HEK293 (cell line): Measurements from ENCODE around the gene DDC.

ENCODE experiments used
- CTCF ChIA-PET: fragments of 350-600 bp; formaldehyde crosslinking; extraction: SDS; loops from one replicate; lab custom pipeline; 2021; ENCODE audit warnings: antibody characterized with exemption; lab: Yijun Ruan, JAX
- POLR2A ChIA-PET: fragments of 300-600 bp; formaldehyde crosslinking; extraction: SDS; loops from one replicate; lab custom pipeline; 2020; ENCODE audit warnings: antibody characterized with exemption, inconsistent platforms; lab: Yijun Ruan, JAX
- H3K27ac ChIP-seq: fragments of 200-500 bp; sonication (Bioruptor generic); 2 replicates; pipeline ENCODE4 v1.5.1; 2014; ENCODE audit warnings: low read depth, low read length, control low read depth, inconsistent platforms; ENCODE audit errors: extremely low read depth
- H3K36me3 ChIP-seq, 2 experiments: fragments of 200-500 bp in 1 of 2; sonication (Bioruptor generic) in 1 of 2; 1 replicate in 1 of 2; 2 replicates in 1 of 2; pipeline ENCODE4 v1.5.1; 2014 to 2017; ENCODE audit warnings: inconsistent platforms in 2 of 2, low read length in 2 of 2; ENCODE audit not compliant: control insufficient read depth in 2 of 2, insufficient read depth in 1 of 2
- H3K4me1 ChIP-seq: fragments of 200-500 bp; sonication (Bioruptor generic); 2 replicates; pipeline ENCODE4 v1.5.1; 2014; ENCODE audit warnings: mild to moderate bottlenecking, low read length, inconsistent platforms; ENCODE audit not compliant: control insufficient read depth, insufficient read depth
- H3K4me3 ChIP-seq: 2 replicates; pipeline ENCODE4 v1.5.1; 2011; ENCODE audit warnings: low read depth, mild to moderate bottlenecking, control low read depth, low read length, moderate library complexity
- H3K9me3 ChIP-seq: fragments of 200-500 bp; sonication (Bioruptor generic); 2 replicates; pipeline ENCODE4 v1.5.1; 2014; ENCODE audit warnings: low read depth, low read length, inconsistent platforms; ENCODE audit not compliant: control insufficient read depth, insufficient read depth
- CTCF ChIP-seq: fragments of 450-650 bp; formaldehyde crosslinking; IDR thresholded peaks from 2 replicates; pipeline ENCODE4 v1.5.1; 2016; ENCODE audit warnings: missing biosample characterization, missing genetic modification characterization
- OSR2 ChIP-seq: fragments of 450-650 bp; formaldehyde crosslinking; IDR thresholded peaks from 2 replicates; pipeline ENCODE4 v1.5.1; 2016; ENCODE audit warnings: missing biosample characterization, missing genetic modification characterization
- PATZ1 ChIP-seq: fragments of 450-650 bp; formaldehyde crosslinking; IDR thresholded peaks from 2 replicates; pipeline ENCODE4 v1.5.1; 2016; ENCODE audit warnings: missing biosample characterization, missing genetic modification characterization
- TSHZ1 ChIP-seq: fragments of 450-650 bp; formaldehyde crosslinking; IDR thresholded peaks from 2 replicates; pipeline ENCODE4 v1.5.1; 2016; ENCODE audit warnings: missing biosample characterization, missing genetic modification characterization, borderline replicate concordance
- ZNF114 ChIP-seq: fragments of 450-650 bp; formaldehyde crosslinking; IDR thresholded peaks from 2 replicates; pipeline ENCODE4 v1.5.0; 2017; ENCODE audit warnings: missing biosample characterization, missing genetic modification characterization
- ZNF2 ChIP-seq: fragments of 450-650 bp; formaldehyde crosslinking; IDR thresholded peaks from 2 replicates; pipeline ENCODE4 v1.5.1; 2016; ENCODE audit warnings: missing biosample characterization, missing genetic modification characterization
- ZNF223 ChIP-seq: fragments of 450-650 bp; formaldehyde crosslinking; IDR thresholded peaks from 2 replicates; pipeline ENCODE4 v1.5.1; 2016; ENCODE audit warnings: missing biosample characterization, missing genetic modification characterization
- ZNF266 ChIP-seq: fragments of 450-650 bp; formaldehyde crosslinking; IDR thresholded peaks from 2 replicates; pipeline ENCODE4 v1.5.1; 2016; ENCODE audit warnings: missing biosample characterization, missing genetic modification characterization, low read depth
- ZNF302 ChIP-seq: fragments of 450-650 bp; formaldehyde crosslinking; IDR thresholded peaks from 2 replicates; pipeline ENCODE4 v1.5.1; 2016; ENCODE audit warnings: missing biosample characterization, missing genetic modification characterization, low read depth
- ZNF521 ChIP-seq: fragments of 450-650 bp; formaldehyde crosslinking; IDR thresholded peaks from 2 replicates; pipeline ENCODE4 v1.5.1; 2017; ENCODE audit warnings: missing biosample characterization, mild to moderate bottlenecking, missing genetic modification characterization
- ZNF76 ChIP-seq: fragments of 450-650 bp; formaldehyde crosslinking; IDR thresholded peaks from 2 replicates; pipeline ENCODE4; 2016; ENCODE audit warnings: low read depth, missing biosample characterization, missing genetic modification characterization, borderline replicate concordance
- TF ChIP-seq, protein P1 (sequence below): fragments of 450-650 bp; formaldehyde crosslinking; IDR thresholded peaks from 2 replicates; pipeline ENCODE4 v1.5.1; 2016; ENCODE audit warnings: missing biosample characterization, missing genetic modification characterization
- TF ChIP-seq, protein P2 (sequence below): fragments of 450-650 bp; formaldehyde crosslinking; IDR thresholded peaks from 2 replicates; pipeline ENCODE4 v1.5.1; 2016; ENCODE audit warnings: missing biosample characterization, missing genetic modification characterization
- TF ChIP-seq, protein P3 (sequence below): fragments of 450-650 bp; formaldehyde crosslinking; IDR thresholded peaks from 2 replicates; pipeline ENCODE4 v1.5.1; 2016; ENCODE audit warnings: missing biosample characterization, missing genetic modification characterization

DDC gene

DNA sequence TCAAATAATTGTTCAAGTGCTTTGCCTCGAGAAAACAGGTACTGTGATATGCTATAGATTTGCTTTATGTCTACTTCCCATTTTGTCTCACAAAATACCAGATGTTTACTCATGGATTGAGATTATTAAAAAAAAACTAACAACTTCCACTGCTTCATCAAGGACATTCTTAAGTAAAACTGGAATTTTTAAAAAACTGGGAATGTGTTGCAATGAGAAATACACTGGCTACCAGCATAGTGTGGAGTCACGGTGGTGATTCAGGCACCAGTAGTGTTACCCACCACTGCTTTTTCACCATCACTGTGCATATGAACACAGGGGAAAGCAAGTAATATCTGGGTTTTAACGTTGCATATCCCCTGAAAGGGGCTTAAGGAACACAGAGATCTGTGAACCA is 136.3 kb downstream of the DDC start (continued):
- no peak for TF ChIP-seq TSHZ1 (tag by site-specific recombination)
- TF ChIP-seq ZNF266 (tag by site-specific recombination), result no peak
- no peak for TF ChIP-seq CTCF
- no peak for TF ChIP-seq OSR2
- TF ChIP-seq, protein P1, sequence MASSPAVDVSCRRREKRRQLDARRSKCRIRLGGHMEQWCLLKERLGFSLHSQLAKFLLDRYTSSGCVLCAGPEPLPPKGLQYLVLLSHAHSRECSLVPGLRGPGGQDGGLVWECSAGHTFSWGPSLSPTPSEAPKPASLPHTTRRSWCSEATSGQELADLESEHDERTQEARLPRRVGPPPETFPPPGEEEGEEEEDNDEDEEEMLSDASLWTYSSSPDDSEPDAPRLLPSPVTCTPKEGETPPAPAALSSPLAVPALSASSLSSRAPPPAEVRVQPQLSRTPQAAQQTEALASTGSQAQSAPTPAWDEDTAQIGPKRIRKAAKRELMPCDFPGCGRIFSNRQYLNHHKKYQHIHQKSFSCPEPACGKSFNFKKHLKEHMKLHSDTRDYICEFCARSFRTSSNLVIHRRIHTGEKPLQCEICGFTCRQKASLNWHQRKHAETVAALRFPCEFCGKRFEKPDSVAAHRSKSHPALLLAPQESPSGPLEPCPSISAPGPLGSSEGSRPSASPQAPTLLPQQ (tag by site-specific recombination), result no peak
- no peak for TF ChIP-seq PATZ1
- TF ChIP-seq, protein P2, sequence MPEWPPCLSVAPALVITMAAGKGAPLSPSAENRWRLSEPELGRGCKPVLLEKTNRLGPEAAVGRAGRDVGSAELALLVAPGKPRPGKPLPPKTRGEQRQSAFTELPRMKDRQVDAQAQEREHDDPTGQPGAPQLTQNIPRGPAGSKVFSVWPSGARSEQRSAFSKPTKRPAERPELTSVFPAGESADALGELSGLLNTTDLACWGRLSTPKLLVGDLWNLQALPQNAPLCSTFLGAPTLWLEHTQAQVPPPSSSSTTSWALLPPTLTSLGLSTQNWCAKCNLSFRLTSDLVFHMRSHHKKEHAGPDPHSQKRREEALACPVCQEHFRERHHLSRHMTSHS (tag by site-specific recombination), result no peak
- no peak for TF ChIP-seq ZNF521 (tag by site-specific recombination)
- no peak for TF ChIP-seq ZNF2 (tag by site-specific recombination)
- TF ChIP-seq ZNF223 (tag by site-specific recombination), result no peak

- POLR2A ChIA-PET, result no interaction called here
- no peak overlapping the region for H3K4me3 ChIP-seq
- H3K36me3 ChIP-seq, result no peaks in the 10 kb centered on the region
- CTCF ChIA-PET, result interaction anchor here (0.6 to 1.2 kb wide), 2 partner anchors 9 to 198 kb away, joined by 3 to 6 read pairs; no protein-coding TSS in a partner anchor
- no peak overlapping the region for H3K27ac ChIP-seq
- no peaks in the 10 kb centered on the region for H3K4me1 ChIP-seq
- TF ChIP-seq, protein P3, sequence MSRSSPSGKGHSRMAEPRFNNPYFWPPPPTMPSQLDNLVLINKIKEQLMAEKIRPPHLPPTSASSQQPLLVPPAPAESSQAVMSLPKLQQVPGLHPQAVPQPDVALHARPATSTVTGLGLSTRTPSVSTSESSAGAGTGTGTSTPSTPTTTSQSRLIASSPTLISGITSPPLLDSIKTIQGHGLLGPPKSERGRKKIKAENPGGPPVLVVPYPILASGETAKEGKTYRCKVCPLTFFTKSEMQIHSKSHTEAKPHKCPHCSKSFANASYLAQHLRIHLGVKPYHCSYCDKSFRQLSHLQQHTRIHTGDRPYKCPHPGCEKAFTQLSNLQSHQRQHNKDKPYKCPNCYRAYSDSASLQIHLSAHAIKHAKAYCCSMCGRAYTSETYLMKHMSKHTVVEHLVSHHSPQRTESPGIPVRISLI (tag by site-specific recombination), result no peak
- TF ChIP-seq ZNF76 (tag by site-specific recombination), result no peak
- TF ChIP-seq ZNF114, result no peak
- no peak for TF ChIP-seq ZNF302 (tag by site-specific recombination)
- H3K9me3 ChIP-seq, result no peaks in the 10 kb centered on the region
Observed at GRCh38 chr7:50427518-50427917, 137.7 kb downstream of the DDC start.
